ENCODE data around the gene FXN.

DNA sequence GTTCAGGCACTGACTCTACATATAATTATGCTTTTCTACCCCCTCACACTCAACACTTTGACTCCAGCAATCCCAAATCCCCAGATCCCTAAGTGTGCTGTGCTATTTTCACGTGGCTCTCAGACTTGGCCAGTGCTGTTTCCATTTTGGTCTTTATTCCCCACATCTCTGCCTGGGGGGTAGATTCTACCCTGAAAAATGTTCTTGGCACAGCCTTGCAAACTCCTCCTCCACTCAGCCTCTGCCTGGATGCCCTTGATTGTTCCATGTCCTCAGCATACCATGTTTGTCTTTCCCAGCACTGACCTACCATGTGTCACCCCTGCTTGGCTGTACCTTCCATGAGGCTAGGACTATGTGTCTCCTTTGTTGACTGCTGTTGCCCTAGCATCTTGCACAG lies 43.0 kb downstream of the FXN start:
- TF ChIP-seq, protein P1, sequence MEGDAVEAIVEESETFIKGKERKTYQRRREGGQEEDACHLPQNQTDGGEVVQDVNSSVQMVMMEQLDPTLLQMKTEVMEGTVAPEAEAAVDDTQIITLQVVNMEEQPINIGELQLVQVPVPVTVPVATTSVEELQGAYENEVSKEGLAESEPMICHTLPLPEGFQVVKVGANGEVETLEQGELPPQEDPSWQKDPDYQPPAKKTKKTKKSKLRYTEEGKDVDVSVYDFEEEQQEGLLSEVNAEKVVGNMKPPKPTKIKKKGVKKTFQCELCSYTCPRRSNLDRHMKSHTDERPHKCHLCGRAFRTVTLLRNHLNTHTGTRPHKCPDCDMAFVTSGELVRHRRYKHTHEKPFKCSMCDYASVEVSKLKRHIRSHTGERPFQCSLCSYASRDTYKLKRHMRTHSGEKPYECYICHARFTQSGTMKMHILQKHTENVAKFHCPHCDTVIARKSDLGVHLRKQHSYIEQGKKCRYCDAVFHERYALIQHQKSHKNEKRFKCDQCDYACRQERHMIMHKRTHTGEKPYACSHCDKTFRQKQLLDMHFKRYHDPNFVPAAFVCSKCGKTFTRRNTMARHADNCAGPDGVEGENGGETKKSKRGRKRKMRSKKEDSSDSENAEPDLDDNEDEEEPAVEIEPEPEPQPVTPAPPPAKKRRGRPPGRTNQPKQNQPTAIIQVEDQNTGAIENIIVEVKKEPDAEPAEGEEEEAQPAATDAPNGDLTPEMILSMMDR (IDR thresholded peaks at IDR 0.05 in 8 of 11, conservative IDR thresholded peaks at IDR 0.05 in 3 of 11), result no peak
- TF ChIP-seq POLR2A (IDR thresholded peaks at IDR 0.05), result no peak
- peak in 1 of 3 donors; percentile 7 for TF ChIP-seq POLR2AphosphoS5 (IDR thresholded peaks at IDR 0.05)
